Lower lobe of right lung (tissue), 2 donors: Measurements from ENCODE around the gene SIRT1. TPM values are rescaled to one million over a fixed set of nuclear protein-coding genes. Genes with fewer than 3 reads are reported as not detected.
A peak's percentile ranks its signal among the peaks of the same experiment; 100 is the strongest.

Source experiments
- ATAC-seq, 2 donors: fragments of 200-7000 bp; cut with Tn5 transposase; one replicate each; pipeline ENCODE4 v1.9.1; 2020 to 2022; ENCODE audit warnings: mild to moderate bottlenecking in 2 of 2, moderate library complexity in 2 of 2
- DNase-seq: peaks from one replicate; pipeline ENCODE4 v3.0.0-alpha.2; 2020
- H3K27ac ChIP-seq: fragments of 200-600 bp; one replicate; pipeline ENCODE4 v1.8.0; 2022
- H3K27me3 ChIP-seq: fragments of 200-600 bp; one replicate; pipeline ENCODE4 v1.8.0; 2022; ENCODE audit warnings: low read depth
- H3K36me3 ChIP-seq: fragments of 200-600 bp; one replicate; pipeline ENCODE4 v1.8.0; 2022; ENCODE audit warnings: mild to moderate bottlenecking
- H3K4me1 ChIP-seq: fragments of 200-600 bp; one replicate; pipeline ENCODE4 v1.8.0; 2022
- H3K4me3 ChIP-seq: fragments of 200-600 bp; one replicate; pipeline ENCODE4 v1.8.0; 2022; ENCODE audit warnings: mild to moderate bottlenecking
- H3K9me3 ChIP-seq: fragments of 200-600 bp; one replicate; pipeline ENCODE4 v1.8.0; 2022
- CTCF ChIP-seq: fragments of 200-600 bp; IDR thresholded peaks from one replicate; pipeline ENCODE4 v1.8.0; 2022; ENCODE audit warnings: antibody characterized with exemption, mild to moderate bottlenecking
- intact Hi-C: fragments of 100-400 bp; cut with DNase I; formaldehyde crosslinking; loops from one replicate; pipeline ENCODE4 v1.11.0; 2022
- total RNA-seq: library from RNA; stranded (reverse); fragmentation: NEBNext Ultra II Directional; extraction: Animal tissue kit (Norgen Biotek cat#: 25700); gene quantifications from one replicate; pipeline ENCODE4 v1.2.1, GENCODE V29; 2021
- donor health status: DM: no; HTN: yes; CAD: no; lungs with severe emphysema.

SIRT1 gene
- total RNA-seq, 1 donor from 2014 or later: 21.0 TPM

- Histone ChIP-seq H3K27ac (no peak overlapping the region), H3K9me3 (peaks cover 5% of the 10 kb centered on the region), H3K36me3 (no peaks in the 10 kb centered on the region), H3K27me3 (no peaks in the 10 kb centered on the region), H3K4me1 (no peaks in the 10 kb centered on the region), H3K4me3 (no peak overlapping the region)
- ATAC-seq (no peak), DNase-seq (no peak)
- no peak for TF ChIP-seq CTCF
- intact Hi-C loops: no loop called here
Observed at GRCh38 chr10:67839951-67840350, 44.5 kb upstream of the SIRT1 start.

- intact Hi-C loops: no loop called here
- ATAC-seq: no peak
- no peak for TF ChIP-seq CTCF
Observed at GRCh38 chr10:67841737-67842136, 42.7 kb upstream of the SIRT1 start.

GRCh38 chr10:67843284-67843683 is 41.2 kb upstream of the SIRT1 start:
- Histone ChIP-seq H3K27ac (no peak overlapping the region), H3K27me3 (no peaks in the 10 kb centered on the region), H3K36me3 (no peaks in the 10 kb centered on the region), H3K4me3 (no peak overlapping the region), H3K4me1 (no peaks in the 10 kb centered on the region), H3K9me3 (peaks cover 5% of the 10 kb centered on the region)
- TF ChIP-seq CTCF: no peak
- ATAC-seq: no peak
- DNase-seq: no peak
- intact Hi-C loops: no loop called here

More at GRCh38 chr10:67841737-67842136, 42.7 kb upstream of the SIRT1 start:
- Histone ChIP-seq H3K9me3 (peaks cover 5% of the 10 kb centered on the region), H3K27me3 (no peaks in the 10 kb centered on the region), H3K27ac (no peak overlapping the region), H3K4me1 (no peaks in the 10 kb centered on the region), H3K36me3 (no peaks in the 10 kb centered on the region), H3K4me3 (no peak overlapping the region)
- DNase-seq: no peak

- DNase-seq (peak; percentile 97), ATAC-seq (peak; percentile 99 to 100)
- Histone ChIP-seq H3K27me3 (no peaks in the 10 kb centered on the region), H3K27ac (peak overlapping the region; percentile 98), H3K36me3 (no peaks in the 10 kb centered on the region), H3K9me3 (no peaks in the 10 kb centered on the region), H3K4me1 (peaks cover 8% of the 10 kb centered on the region), H3K4me3 (peak overlapping the region; percentile 88)
- intact Hi-C loops: loop anchor here (10.0 kb wide), 1 partner anchor 305 kb away; no protein-coding TSS in a partner anchor
- no peak for TF ChIP-seq CTCF
Observed at GRCh38 chr10:67849331-67850011, 35.0 kb upstream of the SIRT1 start.

GRCh38 chr10:67851186-67851585 is 33.3 kb upstream of the SIRT1 start:
- peaks cover 8% of the 10 kb centered on the region for H3K4me1 ChIP-seq
- DNase-seq (no peak), ATAC-seq (no peak)
- TF ChIP-seq CTCF: no peak
- H3K9me3 ChIP-seq: no peaks in the 10 kb centered on the region
- no peak overlapping the region for H3K4me3 ChIP-seq
- H3K27ac ChIP-seq: no peak overlapping the region
- intact Hi-C loops: loop anchor here (10.0 kb wide), 1 partner anchor 304 kb away; no protein-coding TSS in a partner anchor
- H3K27me3 ChIP-seq: no peaks in the 10 kb centered on the region
- no peaks in the 10 kb centered on the region for H3K36me3 ChIP-seq
